ENCODE results near the gene TSPAN2.

TSPAN2 gene

DNA sequence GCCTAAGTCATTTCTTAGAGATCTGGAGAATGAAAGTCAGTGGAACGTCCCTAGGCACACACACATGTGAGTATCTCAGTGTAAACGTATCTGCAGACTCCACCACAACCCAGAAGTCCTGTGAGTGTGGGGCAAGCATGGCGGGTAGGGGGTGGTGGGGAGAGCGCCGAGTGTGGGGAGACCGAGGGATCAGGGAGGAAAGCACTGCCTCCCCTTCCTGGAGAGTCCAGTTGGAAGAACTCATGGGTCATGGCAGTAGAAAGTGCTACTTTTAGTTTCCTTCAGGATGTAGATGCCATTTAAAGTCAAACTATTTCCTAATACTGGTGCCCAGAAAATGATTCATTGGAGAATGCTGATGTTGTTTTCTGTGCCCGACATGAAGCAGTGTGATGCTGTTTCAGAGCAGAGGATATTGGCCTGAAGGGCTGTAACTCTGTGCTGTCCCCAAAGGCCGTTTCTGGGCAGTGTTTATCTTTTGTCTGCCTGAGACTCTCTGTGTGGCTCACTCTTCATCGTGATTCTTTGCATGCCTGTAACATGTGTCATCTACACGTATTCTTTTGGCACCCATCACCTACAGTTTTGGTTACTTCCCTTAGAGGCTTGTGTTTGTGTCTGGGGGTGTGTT, 45.7 kb upstream of the TSPAN2 start:
- peak; percentile 81 for DNase-seq (ENCODE audit: low read depth)
- TF ChIP-seq CTCF (IDR thresholded peaks at IDR 0.05; ENCODE audit: low read length, missing control alignments), result no peak
- no peak overlapping the region for H3K4me3 ChIP-seq (replicated peaks; ENCODE audit: low read depth, low read length)

- no peak for DNase-seq (ENCODE audit: low read depth)
- no peak overlapping the region for H3K4me3 ChIP-seq (replicated peaks; ENCODE audit: low read depth, low read length)
- TF ChIP-seq CTCF (IDR thresholded peaks at IDR 0.05; ENCODE audit: low read length, missing control alignments), result no peak
Observed at GRCh38 chr1:115134231-115134630, 44.9 kb upstream of the TSPAN2 start.

DNA sequence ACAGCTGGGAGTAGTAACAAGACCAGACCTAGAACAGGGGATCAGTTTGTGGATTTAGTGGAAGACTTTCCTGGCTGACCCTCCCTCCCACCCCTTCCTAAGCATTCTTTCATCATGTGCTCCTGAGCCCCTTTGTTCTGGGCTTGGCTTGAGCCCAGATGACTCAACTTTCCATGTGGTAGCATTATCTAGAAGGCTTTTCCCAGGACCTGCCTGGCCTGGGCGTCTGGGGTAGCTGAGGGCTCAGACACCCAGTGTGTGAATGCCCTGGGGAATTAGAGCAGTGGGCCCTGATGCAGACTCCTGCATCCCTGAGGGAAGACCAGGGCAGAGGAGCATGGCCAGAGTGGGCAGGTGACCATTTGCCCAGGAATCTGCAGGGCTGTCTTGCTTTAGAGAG, 44.1 kb upstream of the TSPAN2 start:
- H3K4me3 ChIP-seq (replicated peaks; ENCODE audit: low read depth, low read length), result no peak overlapping the region
- DNase-seq (ENCODE audit: low read depth), result peak; percentile 81
- TF ChIP-seq CTCF (IDR thresholded peaks at IDR 0.05; ENCODE audit: low read length, missing control alignments), result no peak

DNA sequence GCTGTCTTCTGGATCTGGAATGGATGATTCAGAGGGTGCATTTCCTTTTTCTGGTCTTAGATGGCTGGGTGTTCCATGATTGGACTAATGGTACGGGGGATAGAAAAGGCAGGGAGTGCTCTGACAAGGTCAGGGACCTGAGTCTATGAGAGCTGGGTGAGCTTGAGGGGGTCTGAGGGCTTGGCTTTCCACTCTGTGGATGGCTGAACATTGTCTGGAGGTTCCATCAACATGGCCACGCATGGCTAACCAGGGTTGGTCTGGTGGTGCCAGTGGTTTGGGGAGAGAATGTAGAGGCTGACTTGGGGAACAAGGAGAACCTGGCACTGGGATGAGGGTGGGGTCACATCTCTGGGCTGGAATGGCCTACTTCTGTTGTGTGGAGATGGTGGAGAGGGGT, 41.5 kb upstream of the TSPAN2 start:
- no peak for DNase-seq (ENCODE audit: low read depth)
- no peak overlapping the region for H3K4me3 ChIP-seq (replicated peaks; ENCODE audit: low read depth, low read length)
- no peak for TF ChIP-seq CTCF (IDR thresholded peaks at IDR 0.05; ENCODE audit: low read length, missing control alignments)

GRCh38 chr1:115129071-115129640, 39.9 kb upstream of the TSPAN2 start:
- no peak overlapping the region for H3K4me3 ChIP-seq (replicated peaks; ENCODE audit: low read depth, low read length)
- no peak for TF ChIP-seq CTCF (IDR thresholded peaks at IDR 0.05; ENCODE audit: low read length, missing control alignments)
- DNase-seq (ENCODE audit: low read depth), result no peak

GRCh38 chr1:115127539-115127938, 38.2 kb upstream of the TSPAN2 start:
- no peak for TF ChIP-seq CTCF (IDR thresholded peaks at IDR 0.05; ENCODE audit: low read length, missing control alignments)
- H3K4me3 ChIP-seq (replicated peaks; ENCODE audit: low read depth, low read length), result no peak overlapping the region
- no peak for DNase-seq (ENCODE audit: low read depth)

- TF ChIP-seq CTCF (IDR thresholded peaks at IDR 0.05; ENCODE audit: low read length, missing control alignments), result no peak
- DNase-seq (ENCODE audit: low read depth), result no peak
- H3K4me3 ChIP-seq (replicated peaks; ENCODE audit: low read depth, low read length), result no peak overlapping the region
Observed at GRCh38 chr1:115126516-115126915, 37.2 kb upstream of the TSPAN2 start.
